Left cardiac atrium (tissue), 4 donors: ENCODE results near the gene ANKRD22. TPM values are rescaled to one million over a fixed set of nuclear protein-coding genes. Genes with fewer than 3 reads are reported as not detected.

Experiments
- ATAC-seq, 2 donors: fragments of 200-7000 bp; cut with Tn5 transposase; one replicate each; pipeline ENCODE4 v1.9.1; 2020; ENCODE audit warnings: mild to moderate bottlenecking in 2 of 2, moderate library complexity in 2 of 2
- DNase-seq: peaks from one replicate; pipeline ENCODE4 v3.0.0-alpha.2; 2020
- intact Hi-C, 2 donors: fragments of 100-400 bp; cut with DNase I; formaldehyde crosslinking; loops; one replicate each; pipeline versions ENCODE4 v1.14.1 to v1.15.1; 2022 to 2023
- total RNA-seq, 2 donors: library from RNA; stranded (reverse); fragmentation: NEBNext Ultra II Directional; extraction: Animal tissue kit (Norgen Biotek cat#: 25700); gene quantifications; one replicate each; pipeline ENCODE4 v1.2.1, GENCODE V29; 2021
- donor health status: DM: no; HTN: yes; CAD: no.
- donor health status: DM: no; HTN: yes; CAD: no; lungs with severe emphysema.
- donor health status: DM: yes; HTN: yes; CAD: no.
- donor health status: Dilated cardiomyopathy.

Gene ANKRD22
- total RNA-seq, 2 donors from 2014 or later = not detected

DNA sequence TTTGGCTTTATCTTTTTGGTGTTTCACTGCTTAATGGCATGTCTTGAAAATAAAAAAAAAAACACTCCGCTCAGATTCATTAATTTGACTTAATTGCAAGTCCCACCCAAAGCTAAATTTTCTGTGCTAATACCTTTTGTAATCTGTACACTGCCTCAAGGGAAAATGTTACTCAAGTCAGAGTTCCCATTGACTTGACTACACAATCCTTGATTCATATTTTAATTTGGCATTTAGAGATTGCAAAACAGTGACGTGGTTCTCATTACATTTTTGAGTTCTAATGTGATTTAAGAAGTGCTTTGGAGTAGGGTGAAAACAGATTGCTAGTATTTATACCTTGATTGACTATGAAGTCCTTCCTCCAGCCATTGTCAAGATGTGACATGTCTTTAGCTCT is 70.4 kb downstream of the ANKRD22 start:
- DNase-seq (no peak), ATAC-seq (no peak)
- intact Hi-C loops = no loop called here

Other genes with a start within 250 kb of the ANKRD22 start
- not detected for gene LIPF, start 187.4 kb downstream of the ANKRD22 start, total RNA-seq
- not detected for gene LIPK, start 145.6 kb downstream of the ANKRD22 start, total RNA-seq
- not detected for gene LIPN, start 91.8 kb downstream of the ANKRD22 start, total RNA-seq
- under 1 TPM in 1 of 2 donors, not detected in 1; 0.18 TPM for gene LIPM, start 49.1 kb downstream of the ANKRD22 start, total RNA-seq
- 1 to 10 TPM; 7.8 to 8.1 TPM for gene STAMBPL1, start 28.4 kb upstream of the ANKRD22 start, total RNA-seq
- 1,000 to 10,000 TPM; 1,100 to 1,897 TPM for gene ACTA2, start 100.9 kb upstream of the ANKRD22 start, total RNA-seq
- 1 to 10 TPM; 6.6 to 8.1 TPM for gene FAS, start 139.0 kb upstream of the ANKRD22 start, total RNA-seq